Skin of body (tissue), 2 donors: ENCODE measurements around the gene TFEC. TPM values are rescaled to one million over a fixed set of nuclear protein-coding genes. Genes with fewer than 3 reads are reported as not detected.
"Not testable (repeated sequence)": the region's sequence is repeated elsewhere in the genome, so short reads cannot be mapped to it uniquely, and the experiment has no call there.

ENCODE experiments used
- DNase-seq: peaks from one replicate; lab custom pipeline; 2025; lab: John Stamatoyannopoulos, UW
- total RNA-seq: library from RNA; depleted of rRNA; stranded (reverse); fragments of >200 nt; gene quantifications from one replicate; pipeline ENCODE4 v1.2.3, GENCODE V29; 2014

Gene TFEC
- total RNA-seq, 1 donor from 2014 or later, result 2.2 TPM

DNA sequence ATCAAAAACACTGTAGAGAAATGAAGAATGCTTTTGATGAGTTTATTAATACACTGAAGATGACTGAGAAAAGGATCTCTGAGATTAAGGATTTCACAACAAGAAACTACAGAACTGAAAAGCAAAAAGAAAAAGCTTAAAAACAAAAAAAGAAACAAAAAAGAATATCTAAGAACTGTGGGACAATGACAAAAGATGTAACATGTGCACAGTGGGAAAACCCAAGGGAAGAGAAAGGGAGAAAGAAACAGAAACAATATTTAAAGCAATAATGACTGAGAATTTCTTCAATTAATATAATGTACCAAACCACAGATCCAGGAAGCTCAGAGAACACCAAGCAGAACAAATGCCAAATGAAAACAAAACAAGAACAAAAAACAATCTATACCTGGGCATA lies 42.2 kb downstream of the TFEC start:
- DNase-seq, result no peak

GRCh38 chr7:115987486-115987885 lies 43.1 kb downstream of the TFEC start:
- DNase-seq, result no peak

DNA sequence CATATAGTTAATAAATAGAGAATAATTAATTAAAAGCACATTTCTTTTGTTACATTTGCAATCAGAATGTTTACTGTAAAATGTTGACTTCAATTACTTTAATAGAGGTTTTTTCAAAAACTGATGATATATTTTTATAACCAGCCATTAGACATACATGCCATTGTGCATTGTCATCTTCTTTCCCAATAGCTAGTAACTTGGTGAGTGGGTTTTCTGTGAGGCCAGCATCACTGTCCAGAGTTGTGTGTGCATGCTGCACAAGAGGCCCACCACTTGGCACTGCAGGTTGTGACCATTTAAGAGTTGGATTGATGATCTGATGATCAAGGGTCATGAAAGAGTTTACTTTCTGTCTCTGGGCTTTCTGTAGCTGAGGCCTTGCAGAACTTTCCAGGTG lies 46.5 kb downstream of the TFEC start:
- DNase-seq, result no peak

- no peak for DNase-seq
These were observed 50.4 kb downstream of the TFEC start for GRCh38 chr7:115980159-115980558.

- DNase-seq, result no peak
These were observed 53.9 kb downstream of the TFEC start for GRCh38 chr7:115976651-115977050.

GRCh38 chr7:115975766-115976165 lies 54.8 kb downstream of the TFEC start:
- DNase-seq, result no peak

DNA sequence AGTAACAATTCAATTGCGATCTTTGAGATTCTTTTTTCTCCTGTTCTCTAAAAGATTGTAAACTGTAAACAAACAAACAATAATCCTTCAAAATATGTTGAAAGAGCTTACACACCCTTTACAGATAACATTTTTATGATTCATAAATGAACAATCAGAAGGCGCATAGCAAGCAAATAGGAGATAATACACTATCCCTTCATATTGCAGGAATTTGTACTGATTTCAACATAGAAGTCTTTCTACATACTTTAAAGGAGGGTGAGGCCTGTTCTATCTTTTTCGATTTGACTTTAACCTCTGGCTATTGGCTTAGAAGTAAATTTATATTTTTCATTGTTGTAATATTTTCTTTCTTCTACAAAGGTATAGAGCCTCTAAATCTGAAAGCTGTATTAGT lies 57.2 kb downstream of the TFEC start:
- DNase-seq, result no peak

GRCh38 chr7:115971506-115971905 lies 59.1 kb downstream of the TFEC start:
- DNase-seq, result no peak

GRCh38 chr7:115968596-115968995 lies 62.0 kb downstream of the TFEC start:
- no peak for DNase-seq

DNA sequence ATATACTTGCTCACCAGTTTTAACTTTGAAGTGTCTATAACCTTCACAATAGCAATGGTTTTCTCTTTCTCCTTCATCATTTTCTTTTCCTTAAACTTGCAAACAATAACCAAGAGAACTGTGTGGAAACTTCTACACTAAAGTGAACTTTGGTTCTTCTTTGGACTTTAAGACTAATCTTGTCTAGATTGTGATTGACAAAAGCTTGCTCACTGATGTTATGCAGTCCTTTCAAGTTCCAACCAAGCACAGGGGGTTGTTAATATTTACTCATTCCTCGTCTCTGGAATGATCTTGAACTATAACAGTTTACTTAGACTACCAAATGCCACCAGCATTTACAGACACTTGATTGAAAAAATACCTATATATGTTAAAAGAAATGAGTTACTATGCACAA lies 62.4 kb downstream of the TFEC start:
- DNase-seq, result no peak

DNA sequence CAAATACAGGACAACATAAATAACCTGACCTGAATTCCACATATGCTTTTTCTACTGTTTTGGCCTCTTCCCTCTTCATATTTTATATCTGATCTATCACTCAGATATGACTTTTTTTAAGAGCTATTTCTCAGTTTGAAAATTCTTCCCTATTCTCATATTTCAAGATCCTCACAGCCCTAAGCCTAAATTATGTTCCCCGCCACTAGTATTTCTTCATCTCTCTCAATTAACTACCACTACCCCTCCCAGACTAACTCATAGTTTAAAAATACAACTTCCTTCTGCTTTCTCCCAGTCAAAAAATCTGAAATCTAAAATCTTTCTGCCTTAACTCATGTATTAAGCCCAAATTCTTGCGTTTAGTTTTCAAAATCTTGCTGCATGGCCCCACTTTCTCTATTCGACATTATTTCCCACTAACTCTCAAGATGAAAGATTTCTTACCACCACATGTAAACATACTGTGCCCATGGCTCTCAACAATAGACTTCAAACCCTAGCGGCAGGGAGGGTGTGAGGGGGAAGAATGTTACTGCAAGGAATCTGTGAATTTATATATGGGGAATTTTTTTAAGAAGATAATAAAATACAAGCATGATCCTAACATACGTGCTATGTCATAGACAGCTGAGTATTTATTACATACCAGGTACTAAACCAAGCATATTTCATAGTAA lies 64.6 kb downstream of the TFEC start:
- DNase-seq, result no peak

DNA sequence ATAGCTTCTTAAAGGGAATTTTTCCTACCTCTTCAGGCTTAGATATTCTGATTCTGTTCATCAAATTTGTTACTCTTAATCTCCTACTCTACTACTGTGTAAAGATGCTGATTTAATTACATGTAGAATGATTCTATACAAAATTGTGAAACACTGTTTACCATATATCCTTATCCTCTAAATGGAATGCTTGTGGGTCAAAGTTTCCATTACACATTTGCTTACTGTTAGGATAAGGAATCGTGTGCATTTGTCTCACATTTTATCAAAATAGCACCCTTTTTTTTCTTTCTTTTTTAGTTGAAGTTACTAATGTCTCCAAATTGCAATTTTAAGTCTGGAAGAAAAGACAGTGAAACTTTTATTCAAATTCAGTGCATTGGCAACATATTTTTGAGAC lies 65.3 kb downstream of the TFEC start:
- DNase-seq, result no peak

- no peak for DNase-seq
These were observed 65.8 kb downstream of the TFEC start for GRCh38 chr7:115964799-115965198.

DNA sequence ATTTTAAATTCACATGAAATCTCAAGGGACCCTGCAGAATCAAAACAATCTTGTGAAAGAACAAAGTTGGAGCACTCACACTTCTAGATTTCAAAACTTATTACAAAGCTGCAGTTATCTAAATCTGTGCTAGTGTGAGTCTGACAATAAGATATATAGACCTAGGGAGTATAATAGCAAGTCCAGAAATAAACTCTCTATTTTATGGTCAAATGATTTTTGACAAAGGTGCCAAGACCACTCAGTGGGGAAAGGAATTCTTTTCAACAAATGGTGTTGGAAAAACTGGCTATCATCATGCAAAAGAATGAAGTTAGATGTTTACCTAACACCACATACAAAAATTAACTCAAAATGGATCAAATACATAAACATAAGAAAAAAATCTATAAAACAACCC lies 68.2 kb downstream of the TFEC start:
- DNase-seq, result no peak

- no peak for DNase-seq
These were observed 76.8 kb downstream of the TFEC start for GRCh38 chr7:115953592-115954255.

DNA sequence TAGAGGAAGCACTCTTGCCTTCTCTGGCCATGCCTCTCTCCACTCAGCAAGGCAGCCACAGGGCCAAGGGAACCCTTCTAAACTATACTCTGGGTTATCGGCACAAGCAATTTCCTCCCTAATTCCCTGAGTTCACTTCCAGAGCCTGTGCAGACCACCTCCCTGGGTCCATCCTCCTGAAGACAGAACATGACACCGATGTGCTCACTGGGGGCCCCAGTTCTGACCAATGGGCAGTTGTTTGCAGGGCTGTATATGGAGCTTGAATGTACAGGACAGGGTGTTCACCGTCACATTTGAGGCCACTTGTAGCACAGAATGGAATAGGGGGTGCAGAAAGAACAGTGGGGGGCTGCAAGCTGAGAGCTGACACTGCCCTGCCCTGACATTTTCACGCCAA lies 77.7 kb downstream of the TFEC start:
- DNase-seq, result no peak

- no peak for DNase-seq
These were observed 79.0 kb downstream of the TFEC start for GRCh38 chr7:115951547-115951946.

DNA sequence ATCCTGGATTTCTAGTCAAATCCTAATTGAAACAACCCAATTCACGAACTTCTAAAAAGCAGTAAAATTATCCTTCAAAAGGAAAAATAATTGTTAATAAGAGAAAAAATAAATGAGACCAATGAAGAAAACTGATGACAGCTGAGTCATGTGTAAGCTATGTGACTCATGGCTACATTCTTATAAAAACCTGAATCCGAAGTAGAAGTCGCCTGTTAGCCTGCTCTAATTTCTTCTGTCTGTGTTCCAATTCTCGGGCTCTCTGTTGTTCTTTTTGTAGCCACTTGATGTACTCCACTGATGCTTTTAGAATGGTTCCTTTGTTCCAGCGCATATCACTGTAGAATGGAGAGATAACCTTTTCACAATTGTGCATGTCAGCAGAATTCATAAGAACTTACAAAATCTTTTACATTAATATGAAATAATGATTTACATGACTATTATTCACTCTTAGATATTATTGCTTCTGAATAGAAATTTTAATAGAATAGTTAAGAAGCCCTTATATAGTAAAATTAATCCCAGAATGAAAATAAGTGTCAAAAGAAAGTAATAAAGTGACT lies 88.8 kb downstream of the TFEC start:
- DNase-seq, result no peak

DNA sequence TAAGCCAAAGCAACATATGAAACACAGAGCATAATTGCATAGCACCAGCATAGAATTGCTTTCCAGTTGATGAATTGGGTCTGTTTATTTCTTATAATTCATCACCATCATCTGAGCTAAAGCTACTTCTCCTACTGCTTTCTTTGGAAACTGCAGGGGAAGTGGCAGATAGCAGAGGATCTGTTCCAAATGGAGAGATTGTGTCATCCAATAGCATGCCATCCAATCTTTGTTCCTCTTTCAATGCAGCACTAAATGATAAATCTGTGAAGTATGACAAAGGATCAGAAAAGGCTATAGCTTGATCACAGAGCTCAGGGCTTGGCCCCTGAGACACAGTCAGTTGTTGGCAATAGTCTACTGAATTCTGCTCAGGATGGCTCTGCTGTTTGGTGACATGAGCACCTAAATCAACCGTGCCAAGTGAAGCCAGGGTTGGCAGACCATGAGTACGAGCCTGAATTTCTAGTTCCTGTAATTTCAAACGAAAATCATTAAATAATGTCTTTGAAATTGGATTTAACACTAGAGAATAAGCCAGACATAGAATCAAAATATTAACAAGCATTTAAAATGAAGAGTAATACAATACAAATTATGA lies 90.0 kb downstream of the TFEC start:
- no peak for DNase-seq

DNA sequence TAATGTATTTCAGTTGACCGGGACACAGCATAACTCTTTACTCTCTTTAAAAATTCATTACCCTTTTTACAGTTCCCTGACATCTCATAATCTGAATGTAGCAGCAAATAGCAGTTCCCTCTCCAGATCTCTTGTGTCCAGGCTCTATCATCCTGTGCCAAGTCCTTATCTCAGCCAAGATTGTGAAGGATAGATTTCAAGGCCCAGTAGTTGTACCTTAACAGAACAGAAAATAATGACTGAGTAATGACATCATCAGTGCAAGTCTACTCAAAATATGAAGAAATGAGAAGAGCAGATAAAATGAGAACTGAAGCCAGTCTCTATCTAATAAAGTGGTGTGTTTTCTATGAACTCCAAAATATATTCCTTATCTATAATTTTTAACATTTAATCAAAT lies 92.6 kb downstream of the TFEC start:
- DNase-seq, result no peak

GRCh38 chr7:115933471-115933870 lies 97.1 kb downstream of the TFEC start:
- DNase-seq, result peak; percentile 3

DNA sequence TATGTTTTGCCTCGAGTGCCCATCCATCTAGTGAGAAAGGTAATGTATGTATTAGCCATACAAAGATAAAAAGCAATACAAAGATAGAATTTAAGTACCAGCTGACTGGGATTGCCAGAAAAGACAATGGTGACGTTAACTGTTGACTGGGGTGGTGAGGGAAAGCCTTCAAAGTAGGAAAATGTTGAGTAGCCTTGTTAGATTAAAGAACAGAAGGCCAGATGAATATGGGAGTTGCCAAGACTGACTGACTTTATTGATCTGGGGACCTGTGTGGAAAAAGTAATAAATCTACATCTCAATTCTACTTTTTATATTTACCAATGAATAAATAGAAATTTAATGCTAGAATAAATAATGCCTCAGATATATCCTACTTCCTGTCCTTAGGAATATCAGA lies 97.7 kb downstream of the TFEC start:
- no peak for DNase-seq

DNA sequence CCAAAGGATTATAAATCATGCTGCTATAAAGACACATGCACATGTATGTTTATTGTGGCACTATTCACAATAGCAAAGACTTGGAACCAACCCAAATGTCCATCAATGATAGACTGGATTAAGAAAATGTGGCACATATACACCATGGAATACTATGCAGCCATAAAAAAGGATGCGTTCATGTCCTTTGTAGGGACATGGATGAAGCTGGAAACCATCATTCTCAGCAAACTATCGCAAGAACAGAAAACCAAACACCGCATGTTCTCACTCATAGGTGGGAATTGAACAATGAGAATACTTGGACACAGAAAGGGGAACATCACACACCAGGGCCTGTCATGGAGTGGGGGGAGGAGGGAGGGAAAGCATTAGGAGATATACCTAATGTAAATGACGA lies 100.4 kb downstream of the TFEC start:
- not testable (repeated sequence) for DNase-seq
